Prostate gland (tissue), 2 donors: ENCODE measurements around the gene NHLRC2.

Experiments used
- CTCF ChIP-seq, 4 experiments: fragments of 200-600 bp in 2 of 4; fragments of 450-650 bp in 2 of 4; sonication (generic) in 2 of 4; IDR thresholded peaks; 1 replicate in 3 of 4; 2 replicates in 1 of 4; pipeline ENCODE4 v1.5.1; 2016 to 2019; ENCODE audit warnings: antibody characterized with exemption in 4 of 4, mild to moderate bottlenecking in 2 of 4, moderate library complexity in 2 of 4
- POLR2A ChIP-seq: fragments of 450-650 bp; IDR thresholded peaks from one replicate; pipeline ENCODE4 v1.6.1; 2016; ENCODE audit warnings: antibody characterized with exemption, mild to moderate bottlenecking
- POLR2AphosphoS5 ChIP-seq: sonication (generic); formaldehyde crosslinking; IDR thresholded peaks from one replicate; pipeline ENCODE4 v1.6.1; 2017; ENCODE audit warnings: antibody characterized with exemption

DNA sequence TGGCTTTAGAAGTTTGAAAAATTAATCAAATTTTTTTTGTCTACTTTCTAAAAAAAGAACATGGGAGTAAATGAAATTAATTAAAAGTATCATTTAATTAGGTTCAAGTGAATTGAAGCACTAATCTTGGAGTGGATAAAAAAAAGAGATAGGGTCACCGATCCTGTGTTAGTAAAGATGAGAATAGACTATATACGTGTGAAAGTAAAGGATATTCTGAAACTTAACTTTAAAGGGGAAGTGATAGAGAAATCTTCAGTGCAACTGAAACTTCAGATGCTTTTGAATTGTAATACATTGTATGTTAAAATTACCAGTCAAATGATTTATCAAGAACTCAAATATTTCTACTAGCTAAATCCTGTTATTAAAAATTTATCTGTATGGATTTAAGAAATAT, 4.8 kb downstream of the NHLRC2 start:
- TF ChIP-seq POLR2AphosphoS5 (no peak), CTCF (IDR thresholded peaks at IDR 0.05) (no peak), POLR2A (no peak)
